Gastrocnemius medialis (tissue), 4 donors: ENCODE data around the gene HSD17B12. TPM values are rescaled to one million over a fixed set of nuclear protein-coding genes. Genes with fewer than 3 reads are reported as not detected.
"Not testable (repeated sequence)": the region's sequence is repeated elsewhere in the genome, so short reads cannot be mapped to it uniquely, and the experiment has no call there.

Experiments
- ATAC-seq, 2 donors: fragments of 150-250 bp; one replicate each; pipeline ENCODE4 v1.9.1; 2016
- DNase-seq, 2 donors: peaks; one replicate each; pipeline ENCODE4 v3.0.0-alpha.2; 2019
- H3K27ac ChIP-seq, 4 donors: fragments of 200-600 bp; sonication (generic); 1 replicate in 1 of 4; 2 replicates in 3 of 4; pipeline ENCODE4 v1.5.1; 2016 to 2018; ENCODE audit warnings: mild to moderate bottlenecking in 2 of 4, moderate library complexity in 1 of 4
- H3K27me3 ChIP-seq, 3 donors: fragments of 200-600 bp; sonication (generic) in 2 of 3; 1 replicate in 1 of 3; 2 replicates in 2 of 3; pipeline versions ENCODE4 v1.5.1 to v1.6.0; 2016 to 2019; ENCODE audit warnings: mild to moderate bottlenecking in 1 of 3, moderate library complexity in 1 of 3
- H3K36me3 ChIP-seq, 2 donors: fragments of 200-600 bp; sonication (generic) in 1 of 2; one replicate each; pipeline ENCODE4 v1.5.1; 2017 to 2018
- H3K4me1 ChIP-seq, 2 donors: fragments of 200-600 bp; sonication (generic) in 1 of 2; one replicate each; pipeline ENCODE4 v1.5.1; 2016 to 2017; ENCODE audit warnings: mild to moderate bottlenecking in 2 of 2
- H3K4me3 ChIP-seq, 4 donors: fragments of 200-600 bp; sonication (generic) in 3 of 4; 1 replicate in 1 of 4; 2 replicates in 3 of 4; pipeline ENCODE4 v1.5.1; 2016 to 2019; ENCODE audit warnings: mild to moderate bottlenecking in 2 of 4
- H3K9me3 ChIP-seq, 3 donors: fragments of 200-600 bp; sonication (generic) in 2 of 3; 1 replicate in 1 of 3; 2 replicates in 2 of 3; pipeline ENCODE4 v1.5.1; 2016 to 2019
- POLR2A ChIP-seq, 2 donors: fragments of 450-650 bp; IDR thresholded peaks; one replicate each; pipeline ENCODE4 v1.6.1; 2017; ENCODE audit warnings: antibody characterized with exemption in 2 of 2, mild to moderate bottlenecking in 2 of 2, moderate library complexity in 2 of 2
- in situ Hi-C, 4 donors: fragments of 200-750 bp; cut with MboI; loops; one replicate each; pipeline versions ENCODE4 v1.15.0 to v1.8.0; 2017; ENCODE audit warnings: low sequenced_read_pairs in 4 of 4
- intact Hi-C: fragments of 100-400 bp; cut with DNase I; formaldehyde crosslinking; loops from one replicate; pipeline ENCODE4 v1.15.1; 2023; ENCODE audit warnings: low total_unique reads
- total RNA-seq, 4 donors: library from RNA; depleted of rRNA; stranded (reverse); fragments of >200 nt; gene quantifications; one replicate each; pipeline versions ENCODE4 v1.1.0 to v1.2.3, GENCODE V29; 2016
- TF ChIP-seq, protein P1 (sequence below), 5 experiments: fragments of 450-650 bp in 3 of 5; fragments of 200-600 bp in 2 of 5; sonication (generic) in 2 of 5; IDR thresholded peaks in 4 of 5; conservative IDR thresholded peaks in 1 of 5; 1 replicate in 4 of 5; 2 replicates in 1 of 5; pipeline ENCODE4 v1.5.1; 2016 to 2019; ENCODE audit warnings: antibody characterized with exemption in 5 of 5, mild to moderate bottlenecking in 3 of 5, moderate library complexity in 3 of 5

The HSD17B12 gene
- total RNA-seq, 4 donors from 2014 or later, result 20.5 to 41.1 (median 28.6) TPM

DNA sequence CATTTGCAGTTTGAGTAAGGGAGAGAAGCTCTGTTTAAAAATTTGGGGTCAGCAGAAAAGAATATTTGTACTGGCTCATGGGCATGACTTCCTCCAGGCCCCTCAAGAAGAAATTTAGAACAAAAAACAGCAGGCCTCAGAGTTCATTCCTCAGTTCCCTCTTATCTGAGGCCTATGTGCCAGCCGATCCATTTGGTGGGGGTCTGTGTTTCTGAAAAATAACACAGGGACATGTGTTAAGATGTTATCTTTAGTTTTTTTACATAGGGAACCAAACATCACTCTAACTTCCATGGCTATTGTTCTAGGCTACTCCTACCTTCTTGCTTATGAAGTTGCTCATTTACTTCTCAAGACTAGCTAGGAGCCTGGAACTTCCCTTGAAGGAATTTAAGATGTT is 16.2 kb upstream of the HSD17B12 start:
- H3K27ac ChIP-seq, result no peak overlapping the region
- in situ Hi-C loops, result no loop called here

DNA sequence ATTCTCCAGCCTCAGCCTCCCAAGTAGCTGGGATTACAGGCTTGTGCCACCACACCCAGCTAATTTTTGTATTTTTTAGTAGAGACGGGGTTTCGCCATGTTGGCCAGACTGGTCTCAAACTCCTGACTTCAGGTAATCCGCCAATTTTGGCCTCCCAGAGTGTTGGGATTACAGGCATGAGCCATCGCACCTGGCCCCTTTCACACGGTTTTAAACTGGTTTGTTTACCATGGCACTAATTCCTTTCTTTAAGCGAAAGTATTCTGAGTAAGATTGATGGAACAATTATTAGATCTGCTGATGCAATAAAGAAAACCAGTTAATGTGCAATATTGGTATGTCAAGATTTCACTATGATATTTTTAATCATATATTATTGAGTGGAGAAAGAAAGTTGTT is 9.3 kb upstream of the HSD17B12 start:
- intact Hi-C loops, result not testable (repeated sequence)

More for the DNA sequence above, 16.2 kb upstream of the HSD17B12 start:
- Histone ChIP-seq H3K4me1 (no peaks in the 10 kb centered on the region), H3K36me3 (no peaks in the 10 kb centered on the region), H3K27me3 (no peaks in the 10 kb centered on the region), H3K9me3 (no peaks in the 10 kb centered on the region), H3K4me3 (no peak overlapping the region)
- no peak for TF ChIP-seq POLR2A (IDR thresholded peaks at IDR 0.05)
- TF ChIP-seq, protein P1, sequence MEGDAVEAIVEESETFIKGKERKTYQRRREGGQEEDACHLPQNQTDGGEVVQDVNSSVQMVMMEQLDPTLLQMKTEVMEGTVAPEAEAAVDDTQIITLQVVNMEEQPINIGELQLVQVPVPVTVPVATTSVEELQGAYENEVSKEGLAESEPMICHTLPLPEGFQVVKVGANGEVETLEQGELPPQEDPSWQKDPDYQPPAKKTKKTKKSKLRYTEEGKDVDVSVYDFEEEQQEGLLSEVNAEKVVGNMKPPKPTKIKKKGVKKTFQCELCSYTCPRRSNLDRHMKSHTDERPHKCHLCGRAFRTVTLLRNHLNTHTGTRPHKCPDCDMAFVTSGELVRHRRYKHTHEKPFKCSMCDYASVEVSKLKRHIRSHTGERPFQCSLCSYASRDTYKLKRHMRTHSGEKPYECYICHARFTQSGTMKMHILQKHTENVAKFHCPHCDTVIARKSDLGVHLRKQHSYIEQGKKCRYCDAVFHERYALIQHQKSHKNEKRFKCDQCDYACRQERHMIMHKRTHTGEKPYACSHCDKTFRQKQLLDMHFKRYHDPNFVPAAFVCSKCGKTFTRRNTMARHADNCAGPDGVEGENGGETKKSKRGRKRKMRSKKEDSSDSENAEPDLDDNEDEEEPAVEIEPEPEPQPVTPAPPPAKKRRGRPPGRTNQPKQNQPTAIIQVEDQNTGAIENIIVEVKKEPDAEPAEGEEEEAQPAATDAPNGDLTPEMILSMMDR (IDR thresholded peaks at IDR 0.05 in 4 of 5, conservative IDR thresholded peaks at IDR 0.05 in 1 of 5), result no peak
- no peak for ATAC-seq
- intact Hi-C loops, result no loop called here
- no peak for DNase-seq

DNA sequence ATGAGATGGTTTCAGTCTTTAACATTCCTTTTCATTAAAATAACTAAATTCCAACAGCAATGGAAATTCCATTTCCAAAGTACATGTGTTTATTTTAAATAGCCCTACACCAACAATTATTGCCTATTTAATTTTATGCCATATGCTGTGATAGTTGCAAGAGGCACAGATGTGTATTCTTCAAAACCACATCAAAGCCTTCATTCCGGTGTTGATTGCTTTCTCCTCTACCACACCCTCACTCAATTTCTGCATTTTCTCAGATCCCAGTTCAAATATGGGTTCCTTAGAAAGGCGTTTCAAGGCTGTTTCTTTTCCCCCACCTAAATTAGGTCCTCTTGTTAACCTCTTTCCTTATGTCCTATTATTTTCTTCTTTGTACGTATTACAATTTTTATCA is 6.0 kb upstream of the HSD17B12 start:
- Histone ChIP-seq H3K27me3 (no peaks in the 10 kb centered on the region), H3K4me3 (no peak overlapping the region), H3K4me1 (peaks cover 2 to 3% of the 10 kb centered on the region in 2 donors), H3K9me3 (no peaks in the 10 kb centered on the region), H3K36me3 (no peaks in the 10 kb centered on the region), H3K27ac (no peak overlapping the region)
- in situ Hi-C loops (no loop called here), intact Hi-C loops (no loop called here)
- ATAC-seq (no peak), DNase-seq (no peak)
- no peak for TF ChIP-seq POLR2A (IDR thresholded peaks at IDR 0.05)
- TF ChIP-seq, protein P1 (IDR thresholded peaks at IDR 0.05 in 4 of 5, conservative IDR thresholded peaks at IDR 0.05 in 1 of 5), result no peak

More for the DNA sequence above, 9.3 kb upstream of the HSD17B12 start:
- H3K36me3 ChIP-seq, H3K27ac ChIP-seq, in situ Hi-C loops, H3K4me3 ChIP-seq, H3K4me1 ChIP-seq, DNase-seq, ATAC-seq, H3K9me3 ChIP-seq, H3K27me3 ChIP-seq: not testable (repeated sequence)

DNA sequence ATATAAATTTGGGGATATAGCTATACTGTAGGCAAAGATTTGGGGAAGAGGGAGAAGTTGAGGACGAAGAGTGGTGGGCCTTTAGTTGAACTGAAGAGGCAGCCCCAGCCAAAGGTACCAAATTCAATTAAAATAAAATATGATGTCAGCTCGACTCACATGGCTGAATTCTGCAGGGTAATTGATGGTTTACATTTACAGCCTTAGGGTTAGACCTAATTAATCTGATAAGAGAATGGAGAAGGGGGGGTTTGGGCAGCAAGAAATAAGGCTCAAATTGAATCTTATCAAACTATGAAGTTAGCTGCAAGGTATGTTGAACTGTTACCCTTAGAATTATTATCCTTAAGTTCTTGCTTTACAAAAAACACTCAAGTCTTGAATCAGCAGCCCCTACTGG is 3.6 kb upstream of the HSD17B12 start:
- H3K9me3 ChIP-seq, result no peaks in the 10 kb centered on the region
- in situ Hi-C loops (no loop called here), intact Hi-C loops (no loop called here)
- no peak overlapping the region for H3K4me3 ChIP-seq
- H3K36me3 ChIP-seq, result no peaks in the 10 kb centered on the region
- H3K27me3 ChIP-seq, result no peaks in the 10 kb centered on the region
- DNase-seq (no peak), ATAC-seq (no peak)
- H3K27ac ChIP-seq, result no peak overlapping the region
- H3K4me1 ChIP-seq, result peaks cover 10% of the 10 kb centered on the region in 2 donors
- TF ChIP-seq, protein P1 (IDR thresholded peaks at IDR 0.05 in 4 of 5, conservative IDR thresholded peaks at IDR 0.05 in 1 of 5), result no peak
- TF ChIP-seq POLR2A (IDR thresholded peaks at IDR 0.05), result no peak

DNA sequence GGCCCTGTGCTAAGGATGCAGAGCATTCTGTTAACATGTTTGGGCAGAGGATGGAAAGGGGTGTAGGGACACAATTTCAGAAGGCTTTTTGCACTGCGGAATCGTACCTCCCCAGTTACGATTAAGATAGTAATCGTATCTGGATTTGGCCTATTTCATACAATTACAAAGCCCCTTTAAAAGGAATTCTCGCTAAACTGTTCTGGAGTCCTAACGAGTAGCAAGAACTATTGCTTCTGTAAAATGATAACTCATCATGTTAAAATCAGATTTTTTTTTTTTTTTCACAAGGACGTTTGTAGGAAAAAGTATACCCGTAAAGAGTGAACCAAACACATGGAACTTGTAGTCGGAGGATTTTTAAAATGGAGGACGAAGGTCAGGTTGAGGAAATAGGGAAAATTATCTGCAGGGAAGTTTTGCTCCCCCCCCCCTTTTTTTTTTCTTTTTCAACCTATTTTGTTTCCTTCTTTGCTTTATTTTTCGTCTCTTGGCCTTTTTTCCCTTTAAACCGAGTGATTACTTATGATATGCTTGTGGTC is 934 bp downstream of the HSD17B12 start:
- TF ChIP-seq, protein P1 (IDR thresholded peaks at IDR 0.05 in 4 of 5, conservative IDR thresholded peaks at IDR 0.05 in 1 of 5), result no peak
- TF ChIP-seq POLR2A (IDR thresholded peaks at IDR 0.05), result no peak
- H3K27me3 ChIP-seq, result no peaks in the 10 kb centered on the region
- ATAC-seq (no peak), DNase-seq (no peak)
- no peaks in the 10 kb centered on the region for H3K9me3 ChIP-seq
- intact Hi-C loops, result loop anchor here (10.0 kb wide), 1 partner anchor 107 kb away; no protein-coding TSS in a partner anchor
- peaks cover 36 to 42% of the 10 kb centered on the region in 2 donors for H3K4me1 ChIP-seq
- in situ Hi-C loops, result no loop called here
- peak overlapping the region; percentile 73 to 97 (median 94) for H3K4me3 ChIP-seq
- H3K36me3 ChIP-seq, result no peaks in the 10 kb centered on the region
- peak overlapping the region; percentile 87 to 94 (median 92) for H3K27ac ChIP-seq

DNA sequence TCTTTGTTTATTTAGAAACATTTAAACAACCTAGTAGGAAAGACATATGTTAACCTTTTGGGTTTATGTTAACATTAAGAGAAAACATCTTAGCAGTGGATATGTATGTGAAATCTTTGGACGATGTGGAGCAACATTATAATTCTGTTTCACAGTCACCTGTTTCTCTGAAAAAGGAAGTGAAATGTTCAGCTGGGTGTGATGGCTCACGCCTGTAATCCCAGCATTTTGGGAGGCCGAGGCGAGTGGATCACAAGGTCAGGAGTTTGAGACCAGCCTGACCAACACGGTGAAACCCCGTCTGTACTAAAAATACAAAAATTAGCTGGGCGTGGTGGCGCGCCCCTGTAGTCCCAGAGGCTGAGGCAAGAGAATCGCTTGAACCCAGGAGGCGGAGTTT is 1.5 kb downstream of the HSD17B12 start:
- H3K27ac ChIP-seq, result peak overlapping the region; percentile 87 to 94 (median 92)
- H3K27me3 ChIP-seq, H3K9me3 ChIP-seq, in situ Hi-C loops, ATAC-seq, H3K36me3 ChIP-seq, DNase-seq: not testable (repeated sequence)
- H3K4me3 ChIP-seq, result peak overlapping the region; percentile 73 to 97 (median 94)
- H3K4me1 ChIP-seq, result peaks cover 42 to 48% of the 10 kb centered on the region in 2 donors
- intact Hi-C loops, result loop anchor here (10.0 kb wide), 1 partner anchor 107 kb away; no protein-coding TSS in a partner anchor
